Measurements from ENCODE around the gene BMP2. TPM values are rescaled to one million over a fixed set of nuclear protein-coding genes. Genes with fewer than 3 reads are reported as not detected.
A peak's percentile ranks its signal among the peaks of the same experiment; 100 is the strongest.

The BMP2 gene
- total RNA-seq, 4 donors from 2014 or later, result 12.3 to 36.6 (median 20.3) TPM

GRCh38 chr20:6732851-6733250 is 34.6 kb upstream of the BMP2 start:
- DNase-seq (ENCODE audit: low spot score), result no peak
- TF ChIP-seq CTCF (IDR thresholded peaks at IDR 0.05), result no peak
- ATAC-seq (ENCODE audit: low FRiP score), result no peak

DNA sequence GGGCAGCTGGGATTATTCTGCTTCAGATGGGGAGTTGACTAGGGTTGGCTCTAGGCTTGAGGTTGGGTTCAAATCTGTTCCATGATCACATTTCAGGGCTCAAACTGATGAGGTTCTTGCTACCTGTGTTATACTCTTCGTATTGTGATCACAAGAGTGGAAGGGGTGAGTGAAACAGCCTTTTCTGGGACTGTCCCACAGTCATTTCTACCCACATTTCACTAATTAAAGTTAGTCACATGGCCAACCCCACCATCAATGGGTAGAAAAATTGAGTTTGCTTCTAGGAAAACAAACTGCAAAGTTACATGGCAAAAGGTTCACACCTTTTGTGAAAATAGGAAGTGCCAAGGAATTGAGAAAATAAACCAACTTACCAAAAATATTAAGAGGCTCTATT is 33.5 kb upstream of the BMP2 start:
- DNase-seq (ENCODE audit: low spot score), result no peak
- TF ChIP-seq CTCF (IDR thresholded peaks at IDR 0.05), result no peak
- no peak for ATAC-seq (ENCODE audit: low FRiP score)

GRCh38 chr20:6735942-6736845 is 31.3 kb upstream of the BMP2 start:
- no peak for DNase-seq (ENCODE audit: low spot score)
- no peak for TF ChIP-seq CTCF (IDR thresholded peaks at IDR 0.05)

GRCh38 chr20:6739406-6739805 is 28.1 kb upstream of the BMP2 start:
- ATAC-seq (ENCODE audit: low FRiP score) (peak; percentile 44), DNase-seq (ENCODE audit: low spot score) (no peak)
- no peak for TF ChIP-seq CTCF (IDR thresholded peaks at IDR 0.05)

More at GRCh38 chr20:6735942-6736845, 31.3 kb upstream of the BMP2 start:
- ATAC-seq (ENCODE audit: low FRiP score), result peak; percentile 58

- DNase-seq (ENCODE audit: low spot score), result no peak
- TF ChIP-seq CTCF (IDR thresholded peaks at IDR 0.05), result no peak
- ATAC-seq (ENCODE audit: low FRiP score), result no peak
These were observed 27.4 kb upstream of the BMP2 start for GRCh38 chr20:6740096-6740495.

DNA sequence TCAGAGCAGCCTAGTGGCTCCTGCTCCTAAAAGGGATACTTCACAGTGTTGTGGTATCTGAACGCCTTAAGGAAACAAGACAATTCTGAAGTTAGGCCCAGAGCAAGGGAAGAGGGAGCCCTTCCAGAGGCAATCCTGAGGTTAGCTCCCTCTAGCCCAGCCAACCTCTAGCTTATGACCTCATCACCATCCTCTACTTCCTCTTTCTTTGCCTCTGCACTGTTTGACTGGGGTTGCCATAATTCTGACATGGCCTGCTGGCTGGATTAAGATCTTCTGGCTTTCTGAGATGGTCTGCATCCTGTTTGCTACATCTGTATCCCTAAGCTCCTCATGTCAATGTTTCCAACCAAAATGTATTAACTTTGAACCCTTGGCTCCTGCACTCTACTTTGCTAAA is 23.3 kb upstream of the BMP2 start:
- TF ChIP-seq CTCF (IDR thresholded peaks at IDR 0.05), result no peak
- ATAC-seq (ENCODE audit: low FRiP score) (no peak), DNase-seq (ENCODE audit: low spot score) (no peak)

GRCh38 chr20:6744805-6745204 is 22.7 kb upstream of the BMP2 start:
- no peak for TF ChIP-seq CTCF (IDR thresholded peaks at IDR 0.05)
- no peak for DNase-seq (ENCODE audit: low spot score)
- no peak for ATAC-seq (ENCODE audit: low FRiP score)
